Liver (tissue), 9 donors: Measurements from ENCODE around the gene TSPAN19. TPM values are rescaled to one million over a fixed set of nuclear protein-coding genes. Genes with fewer than 3 reads are reported as not detected.
A peak's percentile ranks its signal among the peaks of the same experiment; 100 is the strongest.

Source experiments
- DNase-seq: peaks from one replicate; pipeline ENCODE4 v3.0.0-alpha.2; 2017; ENCODE audit warnings: low spot score
- H3K27ac ChIP-seq, 2 donors: one replicate each; pipeline ENCODE4 v1.7.0; 2013; ENCODE audit warnings: inconsistent platforms in 2 of 2, low read length in 2 of 2, control low read depth in 1 of 2, low read depth in 1 of 2, mild to moderate bottlenecking in 1 of 2
- H3K27me3 ChIP-seq, 4 donors: one replicate each; pipeline versions ENCODE4 v1.6.1 to v1.7.0; 2013; ENCODE audit warnings: low read length in 3 of 4, inconsistent platforms in 1 of 4, mild to moderate bottlenecking in 1 of 4, moderate library complexity in 1 of 4; ENCODE audit not compliant: control insufficient read depth in 4 of 4, insufficient read depth in 4 of 4
- H3K36me3 ChIP-seq, 4 donors: one replicate each; pipeline versions ENCODE4 v1.6.1 to v1.7.0; 2013; ENCODE audit warnings: low read length in 3 of 4, mild to moderate bottlenecking in 3 of 4, low read depth in 1 of 4, moderate library complexity in 1 of 4; ENCODE audit not compliant: control insufficient read depth in 4 of 4, insufficient read depth in 3 of 4
- H3K4me1 ChIP-seq, 4 donors: one replicate each; pipeline versions ENCODE4 v1.6.1 to v1.7.0; 2013; ENCODE audit warnings: low read length in 3 of 4, mild to moderate bottlenecking in 3 of 4, moderate library complexity in 1 of 4; ENCODE audit not compliant: control insufficient read depth in 4 of 4, insufficient read depth in 4 of 4
- H3K4me3 ChIP-seq, 3 donors: one replicate each; pipeline versions ENCODE4 v1.6.1 to v1.7.0; 2013; ENCODE audit warnings: low read length in 3 of 3, control low read depth in 1 of 3, low read depth in 1 of 3, mild to moderate bottlenecking in 1 of 3
- H3K9ac ChIP-seq, 2 donors: one replicate each; pipeline ENCODE4 v1.7.0; 2013; ENCODE audit warnings: low read length in 2 of 2, mild to moderate bottlenecking in 2 of 2, moderate library complexity in 2 of 2, control low read depth in 1 of 2, low read depth in 1 of 2
- H3K9me3 ChIP-seq, 4 donors: one replicate each; pipeline versions ENCODE4 v1.6.1 to v1.7.0; 2013; ENCODE audit warnings: low read length in 3 of 4; ENCODE audit not compliant: control insufficient read depth in 4 of 4
- EGR1 ChIP-seq, 2 donors: IDR thresholded peaks; 2 replicates each; pipeline ENCODE4 v1.6.1; 2016 to 2018; ENCODE audit warnings: antibody characterized with exemption in 2 of 2, low read depth in 2 of 2
- FOXA1 ChIP-seq: IDR thresholded peaks from 2 replicates; pipeline ENCODE4 v1.6.1; 2016; ENCODE audit warnings: antibody characterized with exemption
- GABPA ChIP-seq, 2 donors: IDR thresholded peaks in 1 of 2; conservative IDR thresholded peaks in 1 of 2; 2 replicates each; pipeline ENCODE4 v1.6.1; 2016; ENCODE audit warnings: antibody characterized with exemption in 2 of 2, mild to moderate bottlenecking in 1 of 2, moderate library complexity in 1 of 2
- HNF4A ChIP-seq, 2 donors: conservative IDR thresholded peaks; 2 replicates each; pipeline ENCODE4 v1.6.1; 2016; ENCODE audit warnings: antibody characterized with exemption in 2 of 2, mild to moderate bottlenecking in 2 of 2
- HNF4G ChIP-seq: IDR thresholded peaks from 2 replicates; pipeline ENCODE4 v1.6.1; 2016; ENCODE audit warnings: antibody characterized with exemption
- JUND ChIP-seq, 2 donors: IDR thresholded peaks; 2 replicates each; pipeline ENCODE4 v1.6.1; 2016; ENCODE audit warnings: antibody characterized with exemption in 2 of 2
- NR2F2 ChIP-seq: IDR thresholded peaks from 2 replicates; pipeline ENCODE4 v1.6.1; 2016; ENCODE audit warnings: antibody characterized with exemption
- RAD21 ChIP-seq, 2 donors: IDR thresholded peaks; 2 replicates each; pipeline ENCODE4 v1.6.1; 2016; ENCODE audit warnings: antibody characterized with exemption in 2 of 2, mild to moderate bottlenecking in 2 of 2
- REST ChIP-seq: IDR thresholded peaks from 2 replicates; pipeline ENCODE4 v1.6.1; 2016; ENCODE audit warnings: antibody characterized with exemption, mild to moderate bottlenecking
- RXRA ChIP-seq, 2 donors: IDR thresholded peaks; 2 replicates each; pipeline ENCODE4 v1.6.1; 2017 to 2018; ENCODE audit warnings: antibody characterized with exemption in 2 of 2, mild to moderate bottlenecking in 1 of 2
- TAF1 ChIP-seq: conservative IDR thresholded peaks from 2 replicates; pipeline ENCODE4 v1.6.1; 2016; ENCODE audit warnings: antibody characterized with exemption, mild to moderate bottlenecking
- YY1 ChIP-seq: IDR thresholded peaks from 2 replicates; pipeline ENCODE4 v1.6.1; 2016; ENCODE audit warnings: antibody characterized with exemption, mild to moderate bottlenecking
- WGBS: extraction: QIAGEN DNeasy Blood & Tissue Kit; methylation state at CpG from one replicate; pipeline ENCODE4 v1.1.7; 2013; 5-methylcytosine and 5-hydroxymethylcytosine counted together
- polyA plus RNA-seq, 2 donors: library from polyadenylated mRNA; stranded (reverse) in 1 of 2; unstranded in 1 of 2; fragments of 200-250 nt in 1 of 2; fragments of >200 nt in 1 of 2; fragmentation: Nextera tagmentation in 1 of 2; extraction: Ambion mirVana in 1 of 2; gene quantifications; one replicate each; pipeline versions ENCODE4 v1.2.1 to v1.2.3, GENCODE V29; 2013 to 2015
- total RNA-seq, 2 donors: library from RNA; depleted of rRNA; stranded (reverse); fragments of >200 nt; gene quantifications; one replicate each; pipeline ENCODE4 v1.2.3, GENCODE V29; 2014
- TF ChIP-seq, protein P1 (sequence below): fragments of 150-350 bp; IDR thresholded peaks from 2 replicates; pipeline ENCODE4 v1.5.1; 2017; ENCODE audit warnings: improper control_type of control experiment, low read depth, low read length; ENCODE audit not compliant: missing input control
- TF ChIP-seq, protein P2 (sequence below): IDR thresholded peaks from 2 replicates; pipeline ENCODE4 v1.6.1; 2016; ENCODE audit warnings: antibody characterized with exemption
- TF ChIP-seq, protein P3 (sequence below): IDR thresholded peaks from 2 replicates; pipeline ENCODE4 v1.6.1; 2016; ENCODE audit warnings: antibody characterized with exemption
- donor health status: healthy.
- donor health status: healthy.
- donor health status: healthy.
- donor health status: healthy.
- donor health status: healthy.

The TSPAN19 gene
- total and polyA plus RNA-seq, 4 donors = not detected

DNA sequence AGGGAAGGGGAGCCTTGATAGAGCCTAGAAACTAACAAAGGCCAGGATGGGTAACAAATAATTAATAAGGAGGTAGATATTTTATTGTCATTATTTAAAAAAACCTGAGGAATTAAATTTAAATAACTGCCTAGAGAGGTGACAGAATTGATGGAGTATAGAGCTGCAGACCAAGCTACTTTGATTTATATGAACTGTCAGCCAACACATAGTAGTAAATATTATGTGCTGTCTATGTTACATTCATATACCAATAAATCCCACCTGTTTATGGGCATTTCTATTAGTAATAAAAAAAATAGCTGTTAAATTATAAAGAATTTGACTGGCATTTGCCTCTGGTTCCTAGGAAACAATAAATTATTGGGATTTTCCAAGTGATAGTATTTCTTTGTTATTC is 37.7 kb downstream of the TSPAN19 start:
- no peak for DNase-seq
- H3K27ac ChIP-seq = no peak overlapping the region
- no peaks in the 10 kb centered on the region for H3K4me1 ChIP-seq
- H3K9ac ChIP-seq = no peak overlapping the region
- H3K4me3 ChIP-seq = no peak overlapping the region
- H3K9me3 ChIP-seq = no peaks in the 10 kb centered on the region
- TF ChIP-seq REST (no peak), YY1 (no peak), GABPA (IDR thresholded peaks at IDR 0.05 in 1 of 2, conservative IDR thresholded peaks at IDR 0.05 in 1 of 2) (no peak), TAF1 (no peak), JUND (IDR thresholded peaks at IDR 0.05) (no peak), RAD21 (IDR thresholded peaks at IDR 0.05) (no peak), HNF4G (no peak), RXRA (IDR thresholded peaks at IDR 0.05) (no peak), FOXA1 (no peak), NR2F2 (no peak), EGR1 (IDR thresholded peaks at IDR 0.05; ENCODE audit: low read depth in 2 of 2) (no peak)
- TF ChIP-seq, protein P1, sequence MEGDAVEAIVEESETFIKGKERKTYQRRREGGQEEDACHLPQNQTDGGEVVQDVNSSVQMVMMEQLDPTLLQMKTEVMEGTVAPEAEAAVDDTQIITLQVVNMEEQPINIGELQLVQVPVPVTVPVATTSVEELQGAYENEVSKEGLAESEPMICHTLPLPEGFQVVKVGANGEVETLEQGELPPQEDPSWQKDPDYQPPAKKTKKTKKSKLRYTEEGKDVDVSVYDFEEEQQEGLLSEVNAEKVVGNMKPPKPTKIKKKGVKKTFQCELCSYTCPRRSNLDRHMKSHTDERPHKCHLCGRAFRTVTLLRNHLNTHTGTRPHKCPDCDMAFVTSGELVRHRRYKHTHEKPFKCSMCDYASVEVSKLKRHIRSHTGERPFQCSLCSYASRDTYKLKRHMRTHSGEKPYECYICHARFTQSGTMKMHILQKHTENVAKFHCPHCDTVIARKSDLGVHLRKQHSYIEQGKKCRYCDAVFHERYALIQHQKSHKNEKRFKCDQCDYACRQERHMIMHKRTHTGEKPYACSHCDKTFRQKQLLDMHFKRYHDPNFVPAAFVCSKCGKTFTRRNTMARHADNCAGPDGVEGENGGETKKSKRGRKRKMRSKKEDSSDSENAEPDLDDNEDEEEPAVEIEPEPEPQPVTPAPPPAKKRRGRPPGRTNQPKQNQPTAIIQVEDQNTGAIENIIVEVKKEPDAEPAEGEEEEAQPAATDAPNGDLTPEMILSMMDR = no peak
- TF ChIP-seq, protein P2, sequence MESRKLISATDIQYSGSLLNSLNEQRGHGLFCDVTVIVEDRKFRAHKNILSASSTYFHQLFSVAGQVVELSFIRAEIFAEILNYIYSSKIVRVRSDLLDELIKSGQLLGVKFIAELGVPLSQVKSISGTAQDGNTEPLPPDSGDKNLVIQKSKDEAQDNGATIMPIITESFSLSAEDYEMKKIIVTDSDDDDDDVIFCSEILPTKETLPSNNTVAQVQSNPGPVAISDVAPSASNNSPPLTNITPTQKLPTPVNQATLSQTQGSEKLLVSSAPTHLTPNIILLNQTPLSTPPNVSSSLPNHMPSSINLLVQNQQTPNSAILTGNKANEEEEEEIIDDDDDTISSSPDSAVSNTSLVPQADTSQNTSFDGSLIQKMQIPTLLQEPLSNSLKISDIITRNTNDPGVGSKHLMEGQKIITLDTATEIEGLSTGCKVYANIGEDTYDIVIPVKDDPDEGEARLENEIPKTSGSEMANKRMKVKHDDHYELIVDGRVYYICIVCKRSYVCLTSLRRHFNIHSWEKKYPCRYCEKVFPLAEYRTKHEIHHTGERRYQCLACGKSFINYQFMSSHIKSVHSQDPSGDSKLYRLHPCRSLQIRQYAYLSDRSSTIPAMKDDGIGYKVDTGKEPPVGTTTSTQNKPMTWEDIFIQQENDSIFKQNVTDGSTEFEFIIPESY = no peak
- TF ChIP-seq, protein P3, sequence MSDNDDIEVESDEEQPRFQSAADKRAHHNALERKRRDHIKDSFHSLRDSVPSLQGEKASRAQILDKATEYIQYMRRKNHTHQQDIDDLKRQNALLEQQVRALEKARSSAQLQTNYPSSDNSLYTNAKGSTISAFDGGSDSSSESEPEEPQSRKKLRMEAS = no peak
- no peaks in the 10 kb centered on the region for H3K36me3 ChIP-seq
- H3K27me3 ChIP-seq = no peaks in the 10 kb centered on the region

DNA sequence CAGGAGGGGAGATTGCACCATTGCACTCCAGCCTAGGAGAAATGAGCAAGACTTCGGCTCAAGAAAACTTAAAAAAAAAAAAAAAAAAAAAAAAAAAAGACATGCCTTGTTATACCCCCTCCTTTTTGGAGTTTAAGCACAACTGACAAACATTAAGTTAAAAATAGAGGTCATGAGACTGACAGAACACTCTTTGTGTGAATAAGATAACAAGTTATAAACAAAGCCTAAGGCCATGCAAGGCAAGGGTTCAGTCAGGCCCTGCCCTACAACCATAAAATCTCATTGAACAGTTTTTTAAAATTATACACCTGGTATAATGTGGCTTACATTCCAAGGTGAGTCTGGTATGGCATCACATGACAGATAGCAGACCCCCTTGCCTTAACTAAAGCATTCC is 39.3 kb downstream of the TSPAN19 start:
- Histone ChIP-seq H3K36me3 (no peaks in the 10 kb centered on the region), H3K4me1 (no peaks in the 10 kb centered on the region), H3K9ac (no peak overlapping the region), H3K27me3 (no peaks in the 10 kb centered on the region), H3K4me3 (no peak overlapping the region), H3K9me3 (no peaks in the 10 kb centered on the region), H3K27ac (no peak overlapping the region)
- no peak for DNase-seq
- no peak for TF ChIP-seq GABPA (IDR thresholded peaks at IDR 0.05 in 1 of 2, conservative IDR thresholded peaks at IDR 0.05 in 1 of 2)
- TF ChIP-seq RXRA (IDR thresholded peaks at IDR 0.05) = peak in 1 of 2 donors; percentile 25
- TF ChIP-seq TAF1 = no peak
- peak in 1 of 2 donors; percentile 14 for TF ChIP-seq HNF4A (conservative IDR thresholded peaks at IDR 0.05)
- 69% methylated on average over 1 of the region's 1 CpG for WGBS
